Measurements from ENCODE around the gene PIGQ. TPM values are rescaled to one million over a fixed set of nuclear protein-coding genes. Genes with fewer than 3 reads are reported as not detected.

The PIGQ gene
- 9.9 TPM for total RNA-seq

- peak; percentile 75 for DNase-seq
These were observed at the start of gene PIGQ for GRCh38 chr16:569445-570254. Gene PIGQ (plus strand): TSS chr16:569968. CDS start chr16:574075, 4,107 bp downstream.

- no peak for DNase-seq
These were observed 48.9 kb upstream of the PIGQ start for GRCh38 chr16:520847-521246.

- no peak for DNase-seq
These were observed 48.2 kb upstream of the PIGQ start for GRCh38 chr16:521381-522210.

- DNase-seq = no peak
These were observed 47.3 kb upstream of the PIGQ start for GRCh38 chr16:522320-523096.

GRCh38 chr16:523097-523741, 46.5 kb upstream of the PIGQ start:
- DNase-seq = no peak

GRCh38 chr16:524274-525040, 45.3 kb upstream of the PIGQ start:
- DNase-seq = no peak

GRCh38 chr16:525123-525519, 44.6 kb upstream of the PIGQ start:
- no peak for DNase-seq

- no peak for DNase-seq
These were observed 44.1 kb upstream of the PIGQ start for GRCh38 chr16:525520-526180.

- DNase-seq = peak; percentile 77
These were observed 43.4 kb upstream of the PIGQ start for GRCh38 chr16:526181-527014.

GRCh38 chr16:527015-527903, 42.5 kb upstream of the PIGQ start, which contains the start of gene CAPN15:
Gene CAPN15 (plus strand): TSS chr16:527712. CDS start chr16:546839, 19,127 bp downstream.
- DNase-seq = peak; percentile 95

- no peak for DNase-seq
These were observed 41.4 kb upstream of the PIGQ start for GRCh38 chr16:528111-529011.

- no peak for DNase-seq
These were observed 40.7 kb upstream of the PIGQ start for GRCh38 chr16:529012-529575.

GRCh38 chr16:530111-530817, 39.5 kb upstream of the PIGQ start:
- DNase-seq = no peak

- DNase-seq = no peak
These were observed 38.2 kb upstream of the PIGQ start for GRCh38 chr16:531494-532125.

GRCh38 chr16:533391-534123, 36.2 kb upstream of the PIGQ start:
- DNase-seq = no peak
